ENCODE measurements around the gene CD4. TPM values are rescaled to one million over a fixed set of nuclear protein-coding genes. Genes with fewer than 3 reads are reported as not detected.

Gene CD4
- total and polyA plus RNA-seq, 10 of the 15 experiments (the other 5 are each of a cell fraction or from before 2014, with no cell fraction given) = 0.24 to 1.6 (median 0.69) TPM

- TF ChIP-seq MLLT1 (IDR thresholded peaks at IDR 0.05) (peak; percentile 65; the same call in 1 of the 2 replicates), HDGF (IDR thresholded peaks at IDR 0.05) (0 out of 2 replicates have a peak, but pooled peaks have one; percentile 61)
Measured at GRCh38 chr12:6868211-6869048, 79.1 kb downstream of the CD4 start (continued).

GRCh38 chr12:6869049-6870021 lies 80.0 kb downstream of the CD4 start:
- ChIA-PET POLR2A (interaction anchor here (0.5 to 5.7 kb wide), 11 partner anchors 11 to 243 kb away, joined by 3 to 84 read pairs (median 4); partner anchors contain the start of genes C12orf57, CDCA3, COPS7A and LRRC23), SMC1A (ENCODE audit: uncharacterized antibody, unreplicated experiment) (interaction anchor here (0.9 to 5.3 kb wide), 13 partner anchors 16 to 244 kb away, joined by 3 to 42 read pairs (median 4); partner anchors contain the start of genes C12orf57, C1RL, CDCA3 and USP5), RAD21 (ENCODE audit: unreplicated experiment) (interaction anchor here (0.6 to 5.6 kb wide), 16 partner anchors 17 to 242 kb away, joined by 3 to 42 read pairs (median 4); partner anchors contain the start of genes C12orf57, CDCA3, EMG1 and MLF2), CTCF (interaction anchor here (0.6 to 9.5 kb wide), 37 partner anchors 8 to 243 kb away, joined by 3 to 173 read pairs (median 5); partner anchors contain the start of genes C12orf57, C1RL, CDCA3 and LPCAT3)
- 20% methylated on average over 11 of the region's 12 CpGs for WGBS (ENCODE audit: insufficient coverage, insufficient replicate concordance, low lambda C conversion rate, missing lambda C conversion rate)
- in situ Hi-C loops (cut with MboI) = no loop called here
- BruUV-seq (replicated peaks) = no TSS peak
- intact Hi-C loops (cut with micrococcal nuclease; ENCODE audit: unreplicated experiment) = loop anchor here (1.0 to 2.0 kb wide), 4 partner anchors 22 to 243 kb away; no protein-coding TSS in a partner anchor
- ATAC-seq (peak; percentile 13), FAIRE-seq (peak; percentile 92), DNase-seq (ENCODE audit: low read depth, low spot score) (peak; percentile 27)
- H3K4me2 ChIP-seq (ENCODE audit: control insufficient read depth, insufficient read depth) = peak overlapping the region; percentile 97
- no peaks in the 10 kb centered on the region for H3K9me3 ChIP-seq (replicated peaks; ENCODE audit: control insufficient read depth, insufficient read depth, low read length)
- H3K9ac ChIP-seq (ENCODE audit: control insufficient read depth, insufficient read depth, low read length) = peak overlapping the region; percentile 90
- peaks cover 16% of the 10 kb centered on the region for H4K20me1 ChIP-seq (ENCODE audit: control insufficient read depth, insufficient read depth)
- peaks cover 20 to 24% of the 10 kb centered on the region in 2 experiments for H3K36me3 ChIP-seq (ENCODE audit: control insufficient read depth in 2 of 2, insufficient read depth in 2 of 2, low read length in 1 of 2)
- H3K27me3 ChIP-seq (replicated peaks in 1 of 2; ENCODE audit: control insufficient read depth in 2 of 2, insufficient read depth in 2 of 2, low read length in 1 of 2) = no peaks in the 10 kb centered on the region
- peaks cover 35% of the 10 kb centered on the region for H3K4me1 ChIP-seq (ENCODE audit: control insufficient read depth, insufficient read depth, low read length)
- peaks cover 42% of the 10 kb centered on the region for H3K79me2 ChIP-seq (ENCODE audit: control insufficient read depth, insufficient read depth, low read length)
- peak overlapping the region; percentile 100 for H3K4me3 ChIP-seq
- H2AFZ ChIP-seq (ENCODE audit: control insufficient read depth, low read depth, low read length) = no peak overlapping the region
- H3K27ac ChIP-seq (ENCODE audit: control insufficient read depth, insufficient read depth) = peak overlapping the region; percentile 96
- TF ChIP-seq LARP7 (IDR thresholded peaks at IDR 0.05) (no peak), PKNOX1 (IDR thresholded peaks at IDR 0.05) (no peak), ZNF274 (IDR thresholded peaks at IDR 0.05; ENCODE audit: insufficient read depth, insufficient read length) (no peak), EP300 (IDR thresholded peaks at IDR 0.05; ENCODE audit: borderline replicate concordance in 1 of 2, control insufficient read depth in 1 of 2, low read depth in 2 of 2, low read length in 2 of 2) (no peak), ZNF622 (IDR thresholded peaks at IDR 0.05) (no peak), SIX5 (IDR thresholded peaks at IDR 0.05; ENCODE audit: low read depth, low read length, severe bottlenecking) (no peak)
- TF ChIP-seq, protein P1, sequence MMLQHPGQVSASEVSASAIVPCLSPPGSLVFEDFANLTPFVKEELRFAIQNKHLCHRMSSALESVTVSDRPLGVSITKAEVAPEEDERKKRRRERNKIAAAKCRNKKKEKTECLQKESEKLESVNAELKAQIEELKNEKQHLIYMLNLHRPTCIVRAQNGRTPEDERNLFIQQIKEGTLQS (IDR thresholded peaks at IDR 0.05; ENCODE audit: borderline replicate concordance, extremely low read depth, low read depth, low read length) = no peak
- TF ChIP-seq, protein P2, sequence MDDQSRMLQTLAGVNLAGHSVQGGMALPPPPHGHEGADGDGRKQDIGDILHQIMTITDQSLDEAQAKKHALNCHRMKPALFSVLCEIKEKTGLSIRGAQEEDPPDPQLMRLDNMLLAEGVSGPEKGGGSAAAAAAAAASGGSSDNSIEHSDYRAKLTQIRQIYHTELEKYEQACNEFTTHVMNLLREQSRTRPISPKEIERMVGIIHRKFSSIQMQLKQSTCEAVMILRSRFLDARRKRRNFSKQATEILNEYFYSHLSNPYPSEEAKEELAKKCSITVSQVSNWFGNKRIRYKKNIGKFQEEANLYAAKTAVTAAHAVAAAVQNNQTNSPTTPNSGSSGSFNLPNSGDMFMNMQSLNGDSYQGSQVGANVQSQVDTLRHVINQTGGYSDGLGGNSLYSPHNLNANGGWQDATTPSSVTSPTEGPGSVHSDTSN (IDR thresholded peaks at IDR 0.05; ENCODE audit: insufficient replicate concordance, low read depth, low read length) = no peak
- TF ChIP-seq, protein P3, sequence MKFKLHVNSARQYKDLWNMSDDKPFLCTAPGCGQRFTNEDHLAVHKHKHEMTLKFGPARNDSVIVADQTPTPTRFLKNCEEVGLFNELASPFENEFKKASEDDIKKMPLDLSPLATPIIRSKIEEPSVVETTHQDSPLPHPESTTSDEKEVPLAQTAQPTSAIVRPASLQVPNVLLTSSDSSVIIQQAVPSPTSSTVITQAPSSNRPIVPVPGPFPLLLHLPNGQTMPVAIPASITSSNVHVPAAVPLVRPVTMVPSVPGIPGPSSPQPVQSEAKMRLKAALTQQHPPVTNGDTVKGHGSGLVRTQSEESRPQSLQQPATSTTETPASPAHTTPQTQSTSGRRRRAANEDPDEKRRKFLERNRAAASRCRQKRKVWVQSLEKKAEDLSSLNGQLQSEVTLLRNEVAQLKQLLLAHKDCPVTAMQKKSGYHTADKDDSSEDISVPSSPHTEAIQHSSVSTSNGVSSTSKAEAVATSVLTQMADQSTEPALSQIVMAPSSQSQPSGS (IDR thresholded peaks at IDR 0.05; ENCODE audit: low read length) = no peak

All from GM12878 (cell line).